Measurements from ENCODE around the gene REG4. TPM values are rescaled to one million over a fixed set of nuclear protein-coding genes. Genes with fewer than 3 reads are reported as not detected.
A peak's percentile ranks its signal among the peaks of the same experiment; 100 is the strongest.
"Not testable (repeated sequence)": the region's sequence is repeated elsewhere in the genome, so short reads cannot be mapped to it uniquely, and the experiment has no call there.

Gene REG4
- polyA plus RNA-seq, 4 donors, result 1.1 to 1.6 (median 1.2) TPM; not detected in 1

DNA sequence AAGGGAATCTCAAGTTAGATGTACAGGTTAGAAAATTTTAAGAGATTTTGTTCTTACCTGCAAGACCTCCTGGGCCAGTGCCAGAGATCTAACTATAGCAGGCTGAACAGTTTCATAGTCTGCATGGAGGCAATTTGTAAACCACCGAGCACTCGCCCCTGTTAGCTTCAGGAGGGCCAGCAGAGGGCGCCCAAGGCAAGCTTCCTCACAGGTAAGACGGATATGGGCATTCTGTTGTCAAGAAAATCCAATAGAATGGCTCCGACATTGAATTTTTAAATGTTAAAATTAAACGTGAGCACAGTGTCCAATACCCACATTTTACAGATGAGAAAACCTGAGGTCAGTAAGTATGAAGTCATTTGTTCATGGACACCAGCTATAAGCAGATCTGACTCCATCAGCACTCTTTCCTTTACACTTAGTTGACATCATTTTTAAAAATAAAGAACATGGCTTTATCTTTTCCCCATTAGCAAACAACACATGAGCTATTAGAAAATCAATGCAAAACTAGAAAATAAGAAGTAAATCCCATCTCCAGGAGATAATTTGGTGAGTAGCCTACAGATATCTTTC is 2.2 kb downstream of the REG4 start:
- DNase-seq (ENCODE audit: low read depth in 4 of 4, low spot score in 3 of 4), result peak in 3 of 4 donors; percentile 42 to 64 (median 59)

DNA sequence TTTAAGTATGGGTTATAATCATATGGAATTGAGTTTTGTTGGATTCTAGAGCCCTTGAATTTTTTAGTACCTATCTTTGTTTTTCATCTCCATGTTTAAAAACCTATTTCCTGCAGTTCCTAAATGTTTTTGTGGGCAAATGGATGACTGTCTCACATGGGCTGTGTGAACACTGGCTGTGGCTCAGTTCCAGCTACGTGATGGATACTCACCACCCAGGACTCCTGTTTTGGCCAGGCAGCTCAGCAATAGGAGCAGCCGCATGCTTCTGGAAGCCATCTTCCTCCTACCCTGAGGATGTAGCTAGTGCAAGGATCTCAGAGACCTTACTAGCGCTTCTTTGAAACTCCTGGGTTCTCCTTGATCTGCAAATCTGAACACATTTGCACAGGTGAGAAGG is 2.8 kb downstream of the REG4 start:
- no peak for DNase-seq (ENCODE audit: low read depth in 4 of 4, low spot score in 3 of 4)

DNA sequence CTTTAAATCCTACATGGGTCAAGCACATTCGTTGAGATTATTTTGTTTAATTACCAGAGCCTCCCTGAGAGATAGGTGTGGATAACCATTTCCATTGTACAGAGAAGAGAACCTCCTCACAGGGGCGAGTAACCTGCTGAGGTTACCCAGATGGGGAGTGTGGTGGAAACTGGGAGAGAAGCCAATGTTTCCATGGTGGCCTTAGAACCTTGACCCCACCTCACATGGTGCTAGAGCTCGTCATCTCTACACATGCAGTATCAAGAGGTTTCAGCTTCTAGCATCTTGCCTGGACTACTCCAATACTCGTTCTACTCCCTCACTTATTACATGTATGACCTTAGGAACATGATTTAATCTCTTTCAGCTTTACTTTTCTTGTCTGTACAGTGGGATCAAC is 4.8 kb downstream of the REG4 start:
- DNase-seq (ENCODE audit: low read depth in 4 of 4, low spot score in 3 of 4), result no peak

DNA sequence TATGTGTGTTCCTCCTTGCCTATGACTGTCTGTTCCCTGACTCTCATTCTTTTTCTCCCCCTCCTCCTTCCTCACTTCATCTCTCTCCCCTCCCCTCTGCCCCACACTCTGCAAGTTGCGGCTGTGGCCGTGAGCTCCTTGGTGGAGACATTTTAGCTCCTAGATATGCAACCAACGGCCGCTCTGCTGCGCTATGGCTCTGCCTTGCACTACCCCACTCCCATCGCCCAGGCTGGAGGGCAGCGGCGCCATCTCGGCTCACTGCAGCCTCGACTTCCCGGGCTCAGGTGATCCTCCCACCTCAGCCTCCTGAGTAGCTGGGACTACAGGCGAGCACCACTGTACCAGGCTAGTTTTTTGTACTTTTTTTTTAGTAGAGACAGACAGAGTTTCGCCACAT is 5.5 kb downstream of the REG4 start:
- DNase-seq (ENCODE audit: low read depth in 4 of 4, low spot score in 3 of 4), result no peak

DNA sequence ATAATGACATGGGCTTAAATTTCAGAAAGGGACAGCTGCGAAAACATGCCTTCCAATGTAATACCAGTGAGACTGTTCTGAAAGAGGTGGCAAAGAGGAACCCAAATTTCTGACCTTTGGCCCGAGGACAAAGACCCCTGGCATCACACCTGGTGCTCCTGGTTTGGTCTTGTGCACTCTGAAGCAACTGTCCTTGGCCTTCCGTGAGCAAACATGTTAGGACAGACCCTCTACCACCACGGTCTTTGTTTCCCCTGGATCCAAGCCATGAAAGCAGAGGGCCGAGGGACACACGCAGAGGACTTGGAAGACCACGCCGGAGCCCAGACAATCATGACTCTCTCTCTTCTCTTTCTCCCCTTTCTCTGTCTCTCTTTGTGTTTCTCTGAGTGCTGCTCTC is 6.0 kb downstream of the REG4 start:
- no peak for DNase-seq (ENCODE audit: low read depth in 4 of 4, low spot score in 3 of 4)

DNA sequence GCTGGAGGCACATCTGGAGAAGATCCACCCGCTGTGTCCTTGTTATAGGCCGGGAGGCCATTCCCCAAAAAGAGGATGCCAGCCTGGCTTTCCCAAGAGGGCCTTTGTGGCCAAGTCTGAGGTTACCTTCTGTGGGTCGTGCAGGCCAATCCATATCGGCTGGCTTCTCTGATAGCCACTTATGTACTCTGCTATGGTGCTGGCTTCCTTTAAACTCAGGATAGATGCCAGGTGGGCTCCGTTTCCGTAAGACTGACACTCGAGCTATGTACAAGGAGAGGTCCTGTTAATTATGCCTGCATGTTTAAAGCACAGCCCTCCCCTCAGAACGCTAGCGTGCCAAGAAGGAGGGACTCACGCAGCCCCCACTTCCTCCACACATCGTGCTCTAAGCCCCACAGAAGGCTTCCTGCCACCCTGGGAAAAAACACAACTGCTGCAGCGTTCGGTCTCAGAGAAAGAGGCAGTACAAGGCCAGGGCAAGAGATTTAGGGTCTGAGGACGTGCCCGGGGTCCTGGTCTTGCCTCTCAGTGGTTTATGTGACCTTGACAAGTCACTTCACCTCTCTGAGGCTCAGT is 11.6 kb downstream of the REG4 start:
- DNase-seq (ENCODE audit: low read depth in 4 of 4, low spot score in 3 of 4), result no peak

DNA sequence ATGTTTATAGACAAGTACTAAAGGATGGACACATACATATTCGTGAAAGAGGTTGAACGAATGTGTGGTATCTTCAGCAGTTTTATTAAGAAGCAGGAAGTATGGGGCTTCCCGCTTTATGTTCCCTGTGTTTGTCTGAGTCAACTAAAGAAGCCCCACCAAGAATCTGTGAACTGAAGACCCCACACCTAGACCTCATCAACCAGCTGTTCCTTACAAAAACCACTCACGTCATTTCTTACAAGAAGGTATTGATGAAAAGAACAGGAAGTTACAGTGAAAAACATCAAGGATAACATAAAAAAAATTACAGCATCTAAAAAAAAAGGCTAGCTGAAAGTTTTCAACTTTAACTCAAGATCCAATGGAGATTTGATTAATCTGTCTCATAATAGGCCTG is 12.3 kb downstream of the REG4 start:
- no peak for DNase-seq (ENCODE audit: low read depth in 4 of 4, low spot score in 3 of 4)

DNA sequence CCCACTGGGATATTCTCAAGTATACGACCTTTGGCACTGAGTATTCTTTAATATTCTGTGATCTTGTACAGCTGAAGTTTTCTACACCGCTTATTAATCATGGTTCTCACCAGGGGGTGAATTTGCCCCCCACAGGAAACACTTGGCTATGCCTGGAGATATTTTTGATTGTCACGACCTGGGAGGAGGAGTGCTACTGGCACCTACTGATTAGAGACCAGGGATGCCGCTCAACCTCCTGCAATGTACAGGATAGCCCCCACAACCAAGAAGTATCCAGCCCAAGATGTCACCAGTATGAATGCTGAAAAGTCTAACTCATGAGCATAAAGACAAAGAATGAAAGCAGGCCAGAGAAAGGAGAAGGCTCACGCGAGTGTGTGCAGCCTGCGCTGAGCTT is 13.7 kb downstream of the REG4 start:
- no peak for DNase-seq (ENCODE audit: low read depth in 4 of 4, low spot score in 3 of 4)

DNA sequence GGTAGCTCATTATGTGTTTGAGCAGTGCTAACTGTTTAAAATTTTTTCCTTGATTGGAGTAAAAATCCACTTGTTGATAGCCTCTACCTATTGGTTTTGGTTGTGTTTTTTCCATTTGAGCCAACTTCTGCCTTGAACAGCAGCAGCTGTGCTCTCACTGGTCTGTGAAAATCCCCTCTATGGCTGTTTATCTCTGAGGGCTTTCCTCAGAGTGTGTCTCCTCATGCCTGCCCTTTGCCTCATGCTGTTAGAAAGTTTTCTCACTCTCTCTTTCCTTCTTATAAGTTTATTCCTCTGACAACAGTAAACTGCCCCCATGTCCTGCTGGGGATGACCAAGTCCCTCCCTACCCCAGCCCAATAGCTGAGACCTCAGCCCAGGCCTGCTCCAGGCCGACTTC is 14.1 kb downstream of the REG4 start:
- DNase-seq (ENCODE audit: low read depth in 4 of 4, low spot score in 3 of 4), result no peak

DNA sequence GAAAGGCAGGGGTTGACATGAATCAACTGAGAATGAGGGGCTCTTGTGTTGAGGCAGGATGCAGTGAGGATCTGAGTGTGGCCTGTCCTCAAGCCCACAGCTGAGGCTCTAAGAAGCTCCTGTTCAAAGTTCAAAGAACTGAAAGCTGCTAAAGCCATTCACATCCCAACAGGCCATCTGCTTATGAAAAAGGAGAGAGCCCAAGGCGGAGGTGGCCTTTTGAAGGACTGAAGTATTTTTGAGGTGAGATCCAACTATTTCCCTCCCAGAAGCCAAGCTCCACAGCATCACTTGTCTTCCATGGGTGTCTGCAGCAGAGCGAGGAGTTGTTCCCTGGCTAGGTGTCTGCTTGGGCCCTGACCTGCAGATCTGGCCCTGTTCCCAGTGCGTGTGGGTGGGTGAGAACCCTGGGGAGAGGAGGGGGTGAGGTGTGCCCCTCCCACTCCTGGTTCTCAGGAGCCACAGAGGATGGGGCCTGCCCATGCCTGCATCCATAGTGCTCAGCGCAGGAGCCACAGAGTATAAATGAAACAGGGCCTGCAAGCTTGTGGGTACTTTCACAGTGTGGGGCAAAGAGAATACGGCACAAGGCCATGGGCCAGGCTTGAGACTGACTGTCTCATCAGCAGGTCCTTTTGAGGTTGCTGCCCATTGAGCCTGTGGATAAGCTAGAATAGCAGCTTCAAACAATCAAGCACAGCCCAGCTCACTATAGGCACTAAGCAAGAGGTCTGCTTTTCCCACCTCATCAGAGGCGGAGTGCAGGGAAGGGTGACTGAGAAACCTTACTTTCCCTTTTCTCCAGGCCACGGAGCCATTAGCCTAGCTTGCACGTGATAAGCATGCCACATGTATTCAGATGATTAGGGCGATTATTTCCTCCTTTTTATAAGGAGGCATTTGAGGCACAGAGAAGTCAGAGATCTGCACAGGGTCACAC is 15.7 kb downstream of the REG4 start:
- DNase-seq (ENCODE audit: low read depth in 4 of 4, low spot score in 3 of 4), result no peak

DNA sequence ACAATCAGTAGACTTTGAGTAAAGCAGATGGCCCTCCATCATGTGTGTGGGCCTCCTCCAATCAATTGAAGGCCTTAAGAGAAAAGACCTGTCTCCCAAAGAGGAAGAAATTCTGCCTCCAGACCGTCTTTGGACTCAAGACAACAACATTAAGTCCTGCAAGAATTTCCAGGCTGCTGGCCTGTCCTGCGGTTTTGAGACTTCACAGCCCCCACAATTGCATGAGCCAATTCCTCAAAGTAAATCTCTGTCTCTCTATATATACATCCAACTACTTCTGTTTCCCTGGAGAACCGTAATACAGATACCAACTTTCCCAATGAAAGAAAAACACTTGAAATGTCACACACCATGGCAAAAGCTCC is 16.4 kb downstream of the REG4 start:
- DNase-seq (ENCODE audit: low read depth in 4 of 4, low spot score in 3 of 4), result no peak

DNA sequence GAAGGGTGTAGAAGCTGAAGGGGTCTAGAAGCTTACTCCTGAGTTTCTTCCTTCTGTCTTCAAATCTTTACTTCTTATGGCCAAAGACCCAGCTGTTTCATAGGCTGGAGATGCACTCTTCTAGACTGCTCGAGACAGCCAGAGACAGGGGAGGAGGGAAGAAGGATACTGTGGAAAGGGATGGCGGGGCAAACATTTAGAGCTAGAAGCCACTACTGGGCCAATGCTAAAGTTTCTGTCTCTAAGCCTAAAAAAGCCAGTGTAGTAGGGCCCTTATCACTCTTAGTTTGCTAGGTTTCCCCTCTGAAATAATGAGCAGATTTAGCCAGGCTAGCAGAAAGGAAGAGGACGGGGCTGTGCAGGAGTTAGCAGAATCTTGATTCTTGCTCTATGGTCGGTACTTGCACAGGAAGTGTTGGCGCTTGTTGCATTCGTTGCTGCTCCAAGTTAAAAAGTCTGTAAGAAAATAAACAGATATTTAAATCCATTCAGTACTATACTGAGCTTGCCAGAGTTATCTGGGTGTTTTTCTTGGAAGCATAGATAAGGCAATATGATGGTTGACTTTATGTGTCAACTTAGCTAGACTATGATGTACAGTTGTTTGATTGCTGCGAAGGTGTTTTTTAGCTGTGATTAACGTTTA is 16.9 kb downstream of the REG4 start:
- DNase-seq (ENCODE audit: low read depth in 4 of 4, low spot score in 3 of 4), result no peak

DNA sequence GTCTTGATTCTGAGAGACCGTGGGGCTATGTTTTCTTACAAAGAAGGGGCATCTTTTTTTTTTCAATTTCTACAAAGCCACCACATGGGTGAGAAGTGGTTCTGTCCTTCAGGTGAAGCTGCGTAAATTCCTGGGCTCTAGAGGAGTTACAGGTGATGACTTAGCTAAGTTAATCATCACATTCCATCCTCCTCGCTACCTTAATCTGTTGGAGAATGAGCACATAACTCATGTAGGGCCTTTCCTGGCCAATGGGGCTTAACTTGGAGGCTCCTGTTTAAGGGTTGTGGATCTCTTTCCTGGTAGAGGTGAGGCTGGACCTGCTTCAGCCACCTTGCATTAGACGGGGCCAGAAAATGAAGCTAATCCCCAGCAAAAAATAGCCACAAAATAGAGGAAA is 19.9 kb downstream of the REG4 start:
- DNase-seq (ENCODE audit: low read depth in 4 of 4, low spot score in 3 of 4), result no peak

DNA sequence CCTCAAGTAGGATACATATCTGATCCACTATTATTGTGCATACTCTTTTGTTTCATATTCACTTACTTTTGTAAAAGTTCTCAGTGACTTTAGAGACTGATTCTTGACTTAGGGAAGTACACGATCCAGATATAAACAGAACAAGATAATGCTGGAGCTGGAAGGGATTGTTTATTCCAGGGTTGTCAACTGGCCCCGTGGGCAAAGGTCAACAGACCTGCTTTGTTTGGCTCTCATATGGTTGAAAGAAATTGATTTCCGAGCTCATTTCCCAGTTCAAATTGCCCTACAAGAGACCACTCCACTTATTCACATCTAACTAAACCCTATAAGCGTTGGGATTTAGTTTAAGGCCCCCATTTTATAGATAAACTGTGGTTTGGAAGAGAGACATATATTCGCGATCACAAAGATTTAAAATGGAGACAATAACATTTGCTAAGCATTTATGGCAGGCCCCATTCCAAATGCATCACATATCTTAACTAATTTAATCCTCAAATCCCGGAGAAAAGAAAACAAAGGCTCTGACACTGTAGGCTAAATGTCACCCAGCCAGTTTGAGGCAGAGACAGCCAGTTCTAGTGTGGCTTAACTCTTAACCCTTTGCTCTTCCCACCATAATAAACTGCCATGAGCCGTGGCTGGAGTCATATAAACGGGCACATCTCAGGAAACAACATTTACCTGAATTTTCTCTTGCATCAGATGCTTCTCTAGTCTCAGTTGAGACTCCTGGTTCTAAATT is 20.6 kb downstream of the REG4 start:
- no peak for DNase-seq (ENCODE audit: low read depth in 4 of 4, low spot score in 3 of 4)

DNA sequence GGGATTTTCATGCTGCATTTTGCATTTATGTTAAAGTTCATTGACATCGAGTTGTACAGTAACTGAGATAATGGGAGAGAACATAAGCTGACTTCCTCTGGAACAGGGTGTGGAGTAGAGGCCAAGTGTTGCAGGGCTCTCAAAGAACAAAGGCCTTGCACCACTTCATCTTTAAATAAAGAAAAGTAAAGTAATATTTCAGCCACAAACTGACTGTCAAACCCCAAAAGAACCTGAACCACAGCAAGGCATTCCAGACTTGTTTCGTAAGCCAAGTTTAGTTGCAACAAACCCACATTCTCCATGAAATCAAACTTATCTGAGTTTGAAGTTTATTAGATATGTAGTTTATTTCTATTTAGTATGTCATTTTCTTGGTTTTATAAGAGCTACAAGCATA is 23.5 kb downstream of the REG4 start:
- no peak for DNase-seq (ENCODE audit: low read depth in 4 of 4, low spot score in 3 of 4)

DNA sequence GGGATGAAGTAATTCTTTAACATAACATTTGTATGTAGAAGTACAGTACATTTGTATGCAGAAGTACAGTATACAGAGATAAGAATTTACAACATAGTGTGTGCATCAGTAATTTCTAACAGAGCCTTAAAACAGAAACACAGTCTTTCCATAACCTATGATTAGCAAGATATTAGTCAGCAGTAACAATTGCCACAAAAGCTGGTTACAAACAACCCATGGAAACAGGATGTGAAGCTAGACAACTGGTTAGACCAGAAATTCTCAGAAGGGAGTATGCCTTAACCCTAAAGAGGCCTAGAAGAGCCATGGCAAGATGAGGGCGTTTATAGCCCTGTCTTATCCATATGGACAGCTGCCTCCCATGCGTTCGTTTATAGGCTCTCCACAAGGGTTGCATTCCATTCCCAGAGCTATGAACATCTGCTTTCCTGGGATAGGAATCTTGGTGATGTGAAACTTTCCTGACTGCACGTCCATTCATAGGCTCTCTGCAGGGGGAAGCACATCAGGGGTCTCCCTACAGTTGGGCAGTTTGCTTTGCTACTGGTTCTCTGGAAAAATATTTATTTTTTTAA is 24.7 kb downstream of the REG4 start:
- DNase-seq (ENCODE audit: low read depth in 4 of 4, low spot score in 3 of 4), result not testable (repeated sequence)

DNA sequence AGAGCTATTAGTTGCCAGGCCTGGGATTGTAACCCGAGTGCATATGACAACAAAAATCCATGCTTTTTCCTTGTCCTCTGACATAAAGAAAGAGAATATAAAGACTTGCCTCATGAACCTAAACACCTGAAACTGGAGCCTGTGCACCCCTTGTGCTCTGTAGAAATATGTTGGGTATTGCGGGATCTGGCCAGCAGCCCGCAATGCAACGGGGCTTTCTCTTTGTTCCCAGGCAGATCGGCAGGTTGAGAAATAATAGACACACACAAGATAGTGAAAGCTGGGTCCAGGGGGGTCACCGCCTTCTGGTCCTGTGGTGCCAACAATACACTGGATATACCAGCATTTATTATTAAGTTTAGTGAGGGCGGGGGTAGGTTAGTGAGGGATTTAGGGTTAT is 25.2 kb downstream of the REG4 start:
- DNase-seq (ENCODE audit: low read depth in 4 of 4, low spot score in 3 of 4), result not testable (repeated sequence)

DNA sequence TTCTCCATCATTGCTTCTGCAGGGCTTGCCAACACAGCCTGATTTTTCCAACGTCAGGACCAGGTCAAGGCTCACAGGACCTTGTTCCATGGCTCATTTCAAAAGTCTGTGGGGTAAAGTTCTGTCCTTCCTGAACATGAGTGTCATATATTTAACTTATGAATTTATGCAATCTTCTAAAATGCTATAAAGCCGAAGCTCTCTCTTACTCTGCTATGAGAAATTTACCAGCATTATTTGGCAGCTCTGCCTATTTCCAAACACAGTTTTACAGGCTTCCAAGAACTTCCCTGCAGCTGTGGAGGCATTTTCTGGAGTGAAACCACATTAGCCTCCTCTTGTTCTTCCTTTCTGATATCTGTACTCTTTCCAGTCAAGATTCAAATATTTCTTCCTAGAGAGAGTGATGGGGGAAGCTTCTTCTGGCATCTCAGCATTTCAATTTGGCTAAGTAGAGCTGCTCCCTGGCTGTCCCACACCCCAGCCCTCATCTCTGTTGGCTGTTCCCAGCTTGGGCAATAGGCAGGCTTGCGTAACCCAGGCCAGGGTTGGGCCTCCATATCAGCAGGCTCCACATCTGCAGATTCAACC is 27.0 kb downstream of the REG4 start:
- no peak for DNase-seq (ENCODE audit: low read depth in 4 of 4, low spot score in 3 of 4)

DNA sequence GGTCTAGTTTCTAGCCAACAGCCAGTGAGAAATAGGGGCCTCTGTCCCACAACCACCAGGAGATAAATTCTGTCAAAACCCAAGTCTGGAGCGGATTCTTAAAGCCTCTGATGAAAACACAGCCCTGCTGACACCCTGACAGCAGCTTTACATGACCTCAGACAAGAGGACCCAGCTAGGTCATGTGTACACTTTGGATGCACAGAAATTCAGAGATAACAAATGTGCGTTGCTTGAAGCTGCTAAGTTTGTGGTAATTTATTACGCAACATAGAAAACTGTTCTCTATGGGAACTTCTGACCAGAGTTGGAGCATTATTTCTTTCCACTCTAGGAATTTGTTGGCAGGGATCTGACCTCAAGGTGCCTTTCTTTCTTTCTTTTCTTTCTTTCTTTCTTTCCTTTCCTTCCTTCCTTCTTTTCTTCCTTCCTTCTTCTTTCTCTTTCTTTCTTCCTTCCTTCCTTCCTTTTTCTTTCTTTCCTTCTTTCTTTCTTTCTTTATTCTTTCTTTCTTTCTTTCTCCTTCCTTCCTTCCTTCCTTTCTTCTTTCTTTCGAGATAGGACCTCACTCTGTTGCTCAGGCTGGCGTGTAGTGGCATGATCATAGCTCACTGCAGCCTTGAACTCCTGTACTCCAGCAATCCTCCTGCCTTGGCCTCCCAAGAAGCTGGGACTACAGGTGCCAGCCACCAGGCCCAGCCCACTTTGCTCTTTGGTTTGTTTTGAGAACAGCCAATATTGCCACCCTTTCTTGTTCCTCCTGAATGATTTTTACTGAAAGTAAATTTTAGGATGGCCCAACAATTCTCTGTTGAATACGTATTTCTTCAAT is 27.7 kb downstream of the REG4 start:
- no peak for DNase-seq (ENCODE audit: low read depth in 4 of 4, low spot score in 3 of 4)

All from left renal pelvis (tissue), 4 donors.